ENCODE results near the gene KCTD21.

The KCTD21 gene

DNA sequence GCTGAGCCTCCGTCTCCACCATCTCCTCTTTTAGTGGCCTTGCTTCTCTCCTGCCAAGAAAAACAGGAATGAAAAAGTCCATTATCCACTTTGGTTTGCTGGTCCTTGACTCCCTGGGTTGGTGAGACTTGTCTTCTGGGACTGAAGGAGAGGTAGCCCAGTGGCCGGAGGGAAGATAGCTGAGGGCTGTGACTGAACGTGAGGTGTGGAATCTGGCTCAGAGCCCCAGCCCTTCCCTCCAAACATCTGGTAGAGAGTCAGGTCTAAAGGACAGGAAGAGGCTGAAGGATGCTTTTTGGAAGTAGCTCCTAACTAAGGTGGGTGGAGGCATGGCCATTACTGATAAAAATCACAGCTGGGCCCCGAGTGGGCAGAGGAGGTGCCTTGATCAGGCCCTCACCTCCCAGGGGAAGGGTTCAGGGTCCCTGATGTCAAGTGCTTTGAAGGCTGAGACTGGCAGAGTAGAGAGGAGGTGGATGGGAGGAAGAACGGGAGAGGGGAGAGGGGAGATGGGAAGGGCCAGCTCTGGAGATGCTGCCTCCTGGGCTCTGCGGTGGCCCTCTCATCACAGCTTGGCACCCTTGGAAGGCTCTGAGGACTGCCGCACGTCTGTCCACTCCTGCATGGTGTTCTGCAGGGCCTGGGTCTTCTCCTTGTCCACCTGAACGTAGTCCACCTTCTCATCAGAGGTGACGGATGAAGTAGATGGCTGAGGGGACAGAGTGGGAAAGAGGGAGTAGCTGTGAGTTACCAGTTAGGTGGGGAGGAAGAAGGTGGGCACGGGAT is 30.5 kb upstream of the KCTD21 start:
- DNase-seq: no peak

DNA sequence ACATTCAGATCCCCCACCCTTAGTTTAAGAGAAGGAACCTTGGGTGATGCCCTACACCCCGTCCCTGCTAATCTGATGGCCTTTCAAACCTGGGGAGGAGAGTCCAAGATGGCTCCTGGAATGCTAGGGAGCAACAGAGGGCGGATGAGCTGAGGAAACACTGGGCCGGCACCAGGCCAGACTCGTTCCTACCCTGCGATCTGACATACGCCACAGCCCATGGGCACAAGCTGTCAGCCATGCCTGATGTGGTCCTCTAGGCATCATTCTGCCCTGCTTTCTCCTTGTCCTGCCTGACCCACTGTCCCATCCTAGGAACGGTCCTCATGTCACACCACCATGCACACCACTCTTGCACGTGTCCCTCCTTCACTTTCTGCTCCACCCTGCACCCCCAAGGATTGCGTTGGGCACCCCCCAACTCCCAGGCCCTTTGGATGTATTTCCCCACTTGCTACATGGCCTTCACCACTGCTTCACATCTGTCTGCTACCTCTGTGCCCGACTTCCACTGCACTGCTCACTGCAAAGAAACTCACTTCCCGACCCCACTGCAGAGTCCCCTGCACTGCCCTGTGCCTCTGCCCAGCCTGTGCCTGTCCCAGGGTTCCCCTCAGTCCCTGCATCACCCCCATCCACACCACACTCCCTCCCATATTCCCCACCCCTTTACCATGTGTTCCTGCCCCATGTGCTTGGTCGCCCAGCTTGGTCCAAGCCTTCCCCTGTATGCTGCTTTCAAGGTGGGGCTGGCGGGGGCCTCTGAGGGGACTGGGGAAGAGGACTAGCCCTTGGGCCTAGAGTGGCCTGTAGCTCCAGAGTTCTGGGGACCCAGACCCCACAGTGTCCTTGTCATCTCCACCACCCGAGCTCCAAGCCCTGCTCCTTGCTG is 29.5 kb upstream of the KCTD21 start:
- DNase-seq: no peak

DNA sequence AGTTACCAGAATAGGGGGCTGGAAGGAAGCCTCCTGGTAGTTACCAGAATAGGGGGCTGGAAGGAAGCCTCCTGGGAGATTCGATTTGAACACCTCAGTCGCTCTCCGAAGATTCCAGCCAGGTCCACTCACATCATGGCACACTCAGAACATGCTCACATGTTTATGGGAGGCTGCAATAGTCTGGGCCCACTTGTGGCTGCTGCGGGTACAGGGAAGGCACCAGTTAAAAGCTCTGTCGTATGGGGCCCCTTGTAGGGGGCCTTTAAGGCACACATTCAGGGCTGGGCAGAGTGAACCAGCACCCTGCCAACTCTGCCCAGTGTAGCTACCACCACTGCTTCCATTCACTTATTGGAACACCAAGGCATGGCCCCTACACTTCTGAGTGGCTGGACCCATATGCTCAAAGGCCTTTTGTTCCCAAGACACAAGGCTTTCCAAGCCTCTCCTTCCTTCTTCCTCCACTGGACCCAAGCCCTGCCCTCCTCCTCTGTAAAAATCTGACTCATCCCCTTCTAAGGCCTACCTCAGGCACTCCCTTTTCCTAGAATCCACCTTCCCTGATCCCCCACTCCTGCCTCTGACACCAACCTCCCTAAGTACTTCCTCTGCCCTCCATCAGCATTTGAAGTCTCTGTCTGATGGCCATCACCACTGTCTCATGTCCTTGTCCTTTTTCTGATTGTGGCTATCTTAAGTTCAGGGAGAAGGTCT is 28.3 kb upstream of the KCTD21 start:
- no peak for DNase-seq

DNA sequence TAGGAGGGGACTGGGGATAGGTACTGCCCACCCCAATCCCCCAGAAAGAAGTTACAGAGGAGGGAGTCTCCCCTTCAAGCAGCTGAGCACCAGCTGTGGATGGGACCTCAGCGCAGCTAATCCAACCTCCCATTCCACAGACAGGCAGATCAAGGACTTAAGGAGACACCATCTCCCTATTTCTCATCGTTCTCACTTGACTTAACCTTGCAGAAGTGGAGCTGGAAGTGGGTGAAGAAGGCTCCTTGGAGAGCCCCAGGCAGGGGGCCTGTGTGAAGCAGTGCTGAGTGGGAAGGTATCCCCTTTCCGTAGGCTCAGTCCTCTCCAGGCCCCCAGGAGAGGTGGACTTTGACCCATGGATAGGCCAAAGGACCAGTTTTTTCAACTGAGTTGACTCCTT is 27.6 kb upstream of the KCTD21 start:
- DNase-seq: no peak

DNA sequence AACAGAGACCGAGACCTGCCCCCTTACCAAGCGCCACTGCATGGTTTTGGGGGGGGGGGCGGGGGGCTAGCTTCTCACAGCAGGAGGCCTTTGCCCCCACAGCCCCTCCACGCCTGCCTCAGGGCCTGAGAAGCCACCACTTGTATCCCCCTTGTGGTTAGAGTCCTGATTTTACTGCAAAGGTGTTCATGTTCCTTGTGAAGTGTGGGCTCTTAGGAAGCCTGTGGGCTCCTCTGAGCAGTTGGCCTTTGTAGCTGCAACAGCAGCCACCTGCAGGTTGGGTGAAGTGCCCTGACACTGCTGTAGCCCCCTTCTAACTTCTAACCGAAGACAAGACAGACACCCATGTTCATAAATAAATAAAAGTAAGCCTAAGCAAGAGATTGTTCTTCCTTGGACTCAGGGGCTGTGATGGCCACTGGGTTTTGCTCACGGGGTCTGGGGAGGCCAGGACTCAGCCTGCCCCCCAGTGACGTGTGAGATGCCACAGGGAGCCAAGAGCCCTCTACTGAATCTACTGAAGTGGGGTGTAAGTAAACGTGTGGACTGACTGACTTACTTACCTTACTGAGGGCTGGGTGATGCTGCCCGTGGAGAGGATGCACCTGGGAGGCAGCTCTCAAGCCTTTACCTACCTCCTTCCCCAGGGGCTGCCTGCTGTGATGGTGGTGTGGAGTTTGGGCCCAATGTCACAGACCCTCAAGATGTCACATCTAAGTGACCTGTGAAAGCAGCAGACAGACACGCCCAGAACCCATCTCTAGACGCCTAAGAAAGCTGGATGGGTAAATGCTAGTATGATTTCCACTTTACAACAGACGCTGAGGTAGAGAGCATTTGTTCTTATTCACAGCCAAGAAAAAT is 26.1 kb upstream of the KCTD21 start:
- DNase-seq: no peak

DNA sequence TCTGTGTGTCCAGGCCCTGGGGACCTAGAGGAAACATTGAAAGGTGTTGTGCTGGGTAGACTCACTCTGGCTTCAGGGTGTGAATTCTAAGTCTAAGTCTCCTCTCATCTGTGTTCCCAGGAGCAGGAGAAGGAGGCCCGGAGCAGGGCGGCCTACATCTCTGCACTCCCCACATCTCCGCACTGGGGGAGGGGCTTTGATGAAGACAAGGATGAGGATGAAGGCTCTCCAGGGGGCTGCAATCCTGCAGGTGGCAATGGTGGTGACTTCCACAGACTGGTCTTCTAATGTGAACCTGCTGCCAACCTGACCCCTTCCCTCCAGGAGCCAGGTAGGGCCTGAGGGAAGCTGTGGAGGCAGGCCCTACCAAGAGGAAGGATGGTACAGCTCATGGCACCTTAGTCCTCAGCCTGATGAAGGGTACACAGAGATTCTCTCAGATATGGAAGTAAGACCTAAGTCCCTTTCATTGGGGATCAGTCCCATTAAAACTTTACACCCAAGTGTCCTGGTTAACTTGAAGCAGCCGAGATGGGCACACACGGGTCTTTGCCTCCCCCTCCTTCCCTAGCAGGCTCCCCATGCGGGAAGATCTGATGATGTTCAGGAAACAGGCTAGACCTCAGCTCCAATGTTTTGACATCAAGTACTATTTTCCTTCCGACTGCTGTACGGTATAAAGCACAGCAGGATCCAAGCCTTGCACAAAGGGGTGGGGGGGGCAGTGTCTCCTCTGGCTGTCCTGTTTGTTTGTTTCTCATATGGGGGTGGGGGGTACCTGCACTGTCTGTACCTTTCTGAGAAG is 25.3 kb upstream of the KCTD21 start:
- no peak for DNase-seq

DNA sequence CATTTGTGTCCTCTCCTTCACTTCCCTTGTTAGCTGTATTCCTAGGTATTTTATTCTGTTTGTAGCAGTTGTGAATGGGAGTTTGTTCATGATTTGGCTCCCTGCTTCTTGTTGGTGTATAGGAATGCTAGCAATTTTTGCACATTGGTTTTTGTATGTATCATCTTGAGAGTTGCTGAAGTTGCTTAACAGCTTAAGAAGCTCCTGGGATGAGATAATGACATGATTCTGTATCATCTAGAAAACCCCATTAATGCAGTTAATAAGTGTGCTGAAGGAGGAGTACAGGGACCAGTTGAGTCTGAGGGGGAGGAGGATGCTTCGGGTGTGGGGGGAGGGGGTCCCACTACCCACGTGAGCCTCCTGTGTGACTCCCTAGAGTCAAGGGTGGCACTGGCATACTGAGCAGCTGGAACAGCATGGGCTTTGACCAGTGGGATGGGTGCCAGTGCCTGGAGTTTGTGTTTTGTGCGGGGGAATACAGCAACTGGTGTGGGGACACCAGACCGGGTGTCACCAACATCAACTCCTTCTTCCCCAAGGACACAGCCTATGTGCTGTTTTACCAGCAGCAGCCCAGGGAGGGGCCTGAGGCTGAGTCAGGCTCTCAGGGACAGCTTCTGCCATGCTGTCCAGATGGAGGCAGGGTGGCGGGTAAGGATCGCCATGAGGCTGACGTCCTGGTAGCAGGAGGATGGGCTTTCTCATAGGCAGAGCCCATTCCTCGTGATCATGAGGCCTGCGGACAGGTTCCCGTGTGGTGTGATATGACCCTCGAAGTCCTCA is 24.4 kb upstream of the KCTD21 start:
- DNase-seq: no peak

DNA sequence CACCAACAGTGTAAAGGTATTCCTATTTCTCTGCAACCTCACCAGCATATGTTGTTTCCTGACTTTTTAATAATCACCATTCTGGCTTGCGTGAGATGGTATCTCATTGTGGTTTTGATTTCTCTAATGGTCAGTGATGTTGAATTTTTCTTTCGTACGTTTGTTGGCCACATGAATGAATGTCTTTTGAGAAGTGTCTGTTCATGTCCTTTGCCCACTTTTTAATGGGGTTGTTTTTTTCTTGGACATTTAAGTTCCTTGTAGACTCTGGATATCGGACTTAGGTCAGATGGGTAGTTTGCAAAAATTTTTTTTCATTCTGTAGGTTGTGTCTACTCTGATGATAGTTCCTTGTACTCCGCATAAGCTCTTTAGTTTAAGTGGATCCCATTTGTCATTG is 23.1 kb upstream of the KCTD21 start:
- no peak for DNase-seq

DNA sequence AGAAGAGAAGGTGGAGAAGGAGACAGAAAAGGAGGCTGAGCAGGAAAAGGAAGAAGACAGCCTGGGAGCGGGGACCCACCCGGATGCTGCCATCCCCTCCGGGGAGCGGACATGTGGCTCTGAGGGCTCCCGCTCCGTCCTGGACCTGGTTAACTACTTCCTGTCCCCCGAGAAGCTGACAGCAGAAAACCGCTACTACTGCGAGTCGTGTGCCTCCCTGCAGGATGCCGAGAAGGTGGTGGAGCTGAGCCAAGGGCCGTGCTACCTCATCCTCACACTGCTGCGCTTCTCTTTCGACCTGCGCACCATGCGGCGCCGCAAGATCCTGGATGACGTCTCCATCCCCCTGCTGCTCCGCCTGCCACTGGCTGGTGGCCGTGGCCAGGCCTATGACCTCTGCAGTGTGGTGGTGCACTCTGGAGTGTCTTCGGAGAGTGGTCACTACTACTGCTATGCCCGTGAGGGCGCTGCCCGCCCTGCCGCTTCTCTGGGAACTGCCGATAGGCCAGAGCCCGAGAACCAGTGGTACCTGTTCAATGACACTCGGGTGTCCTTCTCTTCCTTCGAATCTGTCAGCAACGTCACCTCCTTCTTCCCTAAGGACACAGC is 21.7 kb upstream of the KCTD21 start:
- DNase-seq: no peak

DNA sequence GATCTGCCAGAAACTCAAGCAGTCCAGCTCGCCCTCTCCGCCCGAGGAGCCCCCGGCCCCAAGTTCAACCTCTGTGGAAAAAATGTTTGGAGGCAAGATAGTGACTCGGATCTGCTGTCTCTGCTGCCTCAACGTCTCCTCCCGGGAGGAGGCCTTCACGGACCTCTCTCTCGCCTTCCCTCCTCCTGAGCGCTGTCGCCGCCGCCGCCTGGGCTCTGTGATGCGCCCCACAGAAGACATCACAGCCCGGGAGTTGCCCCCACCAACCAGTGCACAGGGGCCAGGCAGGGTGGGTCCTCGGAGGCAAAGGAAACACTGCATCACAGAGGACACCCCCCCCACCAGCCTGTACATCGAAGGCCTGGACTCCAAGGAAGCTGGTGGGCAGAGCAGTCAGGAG is 21.1 kb upstream of the KCTD21 start:
- no peak for DNase-seq

DNA sequence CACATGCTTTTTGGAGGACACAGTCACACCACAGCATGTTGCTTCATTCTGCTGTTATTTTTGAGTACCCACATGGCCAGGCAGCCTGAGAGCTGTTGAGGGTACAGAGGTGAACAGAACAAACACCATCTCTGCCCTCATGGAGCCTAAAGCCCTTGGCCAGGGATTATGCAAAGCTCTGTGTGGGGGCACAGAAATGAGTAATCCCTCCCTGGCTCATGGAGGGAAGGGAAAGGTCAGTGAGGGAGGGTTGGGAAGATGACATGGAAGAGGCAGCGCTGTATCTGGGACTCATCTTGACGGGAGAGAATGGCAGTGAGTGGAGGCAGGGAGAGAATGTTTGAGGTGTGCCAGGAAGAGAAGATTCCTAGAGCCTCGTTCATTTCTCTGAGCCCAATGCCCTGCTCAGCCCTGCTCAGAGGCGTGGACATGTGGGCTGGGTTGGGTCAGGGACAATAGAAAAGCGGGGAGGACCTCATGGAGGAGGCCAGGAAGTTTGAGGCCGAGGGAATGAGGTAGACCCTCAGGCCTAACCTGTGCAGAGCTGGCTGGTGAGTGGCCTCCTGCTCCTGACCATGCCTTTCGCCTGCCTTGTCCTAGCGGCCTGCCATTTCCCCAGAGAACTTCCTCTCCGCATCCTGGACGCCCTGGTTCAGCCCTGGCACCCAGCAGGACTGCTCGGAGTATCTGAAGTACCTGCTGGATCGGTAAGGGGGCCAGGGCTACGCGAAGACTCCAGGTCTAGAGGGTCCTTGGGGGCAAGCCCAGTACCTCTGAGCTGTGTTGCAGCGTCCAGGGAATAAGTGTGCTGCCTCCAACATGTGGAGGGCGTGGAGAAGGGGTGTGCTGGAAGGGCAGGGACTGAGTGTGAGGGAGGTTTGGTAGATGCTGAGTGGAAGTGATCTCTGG is 20.1 kb upstream of the KCTD21 start:
- no peak for DNase-seq

DNA sequence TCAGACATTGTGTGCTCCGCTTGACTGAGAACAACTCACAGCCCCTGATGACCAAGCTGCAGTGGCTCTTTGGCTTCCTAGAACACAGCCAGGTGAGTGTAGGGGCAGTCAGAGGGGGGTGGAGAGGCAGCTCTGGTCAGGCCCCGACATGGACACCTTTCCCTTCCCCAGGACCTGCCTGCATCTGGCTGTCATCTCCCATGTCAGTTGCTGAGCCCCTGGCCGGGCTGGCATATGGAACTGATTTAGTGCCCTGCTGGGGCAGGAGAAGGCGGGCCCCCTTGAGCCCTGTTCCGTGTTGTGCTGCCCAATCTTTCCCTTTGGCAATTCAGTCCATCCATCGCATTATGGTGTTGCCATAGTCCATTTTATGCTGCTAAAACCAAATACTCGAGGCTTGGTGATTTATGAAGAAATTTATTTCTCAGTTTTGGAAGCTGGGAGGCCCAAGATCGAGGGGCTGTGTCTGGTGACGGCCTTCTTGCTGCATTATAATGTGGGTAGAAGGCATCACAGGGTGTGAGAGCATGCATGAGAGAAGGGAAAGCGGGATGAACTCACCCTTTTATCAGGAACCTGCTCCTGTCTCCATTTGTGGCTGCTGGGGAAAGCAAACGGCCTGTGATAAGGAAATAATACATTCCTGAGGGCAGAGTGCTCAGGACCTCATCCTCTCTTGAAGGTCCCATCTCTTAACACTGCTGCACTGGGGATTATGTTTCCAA is 19.3 kb upstream of the KCTD21 start:
- DNase-seq: no peak

DNA sequence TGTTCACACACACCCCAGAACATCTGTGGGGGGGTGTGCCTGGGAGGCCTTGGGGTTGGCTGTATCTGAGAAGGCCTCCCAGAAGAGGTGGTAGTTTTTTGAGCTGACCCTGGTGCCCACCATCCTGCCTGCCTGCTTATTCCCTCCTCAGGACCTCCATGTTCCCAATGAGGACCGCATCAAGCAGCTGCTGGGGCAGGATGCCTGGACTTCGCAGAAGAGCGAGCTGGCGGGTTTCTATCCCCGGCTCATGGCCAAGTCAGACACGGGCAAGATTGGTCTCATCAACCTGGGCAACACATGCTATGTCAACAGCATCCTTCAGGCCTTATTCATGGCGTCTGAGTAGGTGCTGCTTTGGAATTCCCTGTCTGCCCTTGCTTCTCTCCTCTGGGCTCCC is 17.3 kb upstream of the KCTD21 start:
- no peak for DNase-seq

DNA sequence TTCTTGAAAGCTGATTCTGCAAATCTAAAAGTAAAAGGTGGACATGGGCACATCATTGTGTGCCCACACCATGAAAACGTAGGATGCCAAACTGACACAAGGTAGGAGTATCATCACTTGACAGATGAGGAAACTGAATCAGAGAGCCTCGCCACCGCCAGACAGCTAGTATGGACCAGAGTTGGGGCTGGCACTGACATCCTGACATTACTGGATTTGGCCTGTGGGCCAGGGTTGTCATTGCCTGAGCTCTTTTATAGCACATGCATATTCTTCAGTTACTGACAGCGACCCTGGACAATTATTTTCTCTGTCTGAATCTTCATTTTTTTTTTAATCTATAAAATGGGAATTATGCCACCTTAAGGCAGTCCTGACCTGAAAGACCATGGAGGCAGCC is 16.8 kb upstream of the KCTD21 start:
- no peak for DNase-seq

DNA sequence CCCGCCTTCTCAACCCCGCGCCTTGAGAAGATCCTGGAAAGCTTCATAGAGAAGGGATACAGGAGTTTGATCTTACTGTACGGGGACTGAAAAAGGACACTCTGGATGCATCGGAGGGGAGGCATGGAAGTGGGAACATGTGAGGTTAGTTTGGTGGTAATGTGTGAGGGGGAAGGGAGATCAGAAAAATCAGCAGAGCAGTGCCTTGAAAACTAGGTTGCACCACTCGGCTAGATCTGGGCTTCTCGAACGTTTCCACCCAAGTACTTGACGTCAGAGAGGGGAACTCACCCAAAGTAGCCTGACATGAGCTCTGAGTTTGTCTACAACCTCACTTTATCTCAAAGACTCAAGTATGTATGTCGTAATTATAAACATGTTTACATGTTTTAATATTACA is 14.8 kb upstream of the KCTD21 start:
- DNase-seq: no peak

DNA sequence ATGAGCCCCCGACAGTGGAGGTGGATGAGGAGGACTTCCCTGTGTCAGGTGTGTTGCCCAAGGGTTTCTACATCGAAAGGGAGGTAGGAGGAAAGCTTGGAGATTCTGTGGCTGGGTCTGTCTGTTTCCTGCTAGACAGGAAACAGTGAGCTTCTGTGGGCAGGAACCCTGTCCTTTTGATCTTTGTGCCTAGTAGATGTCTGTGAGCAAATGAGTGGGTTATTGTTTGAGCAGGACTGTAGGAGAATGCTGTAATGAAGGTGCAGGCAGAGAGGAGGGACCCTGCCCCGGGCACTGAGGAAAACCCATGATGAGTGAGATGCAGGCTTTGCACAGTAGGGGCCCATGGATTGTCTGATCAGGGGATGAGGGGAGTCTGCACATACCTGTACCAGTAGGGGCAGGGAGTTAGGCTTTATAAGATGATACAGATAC is 14.3 kb upstream of the KCTD21 start:
- DNase-seq: peak; percentile 21

DNA sequence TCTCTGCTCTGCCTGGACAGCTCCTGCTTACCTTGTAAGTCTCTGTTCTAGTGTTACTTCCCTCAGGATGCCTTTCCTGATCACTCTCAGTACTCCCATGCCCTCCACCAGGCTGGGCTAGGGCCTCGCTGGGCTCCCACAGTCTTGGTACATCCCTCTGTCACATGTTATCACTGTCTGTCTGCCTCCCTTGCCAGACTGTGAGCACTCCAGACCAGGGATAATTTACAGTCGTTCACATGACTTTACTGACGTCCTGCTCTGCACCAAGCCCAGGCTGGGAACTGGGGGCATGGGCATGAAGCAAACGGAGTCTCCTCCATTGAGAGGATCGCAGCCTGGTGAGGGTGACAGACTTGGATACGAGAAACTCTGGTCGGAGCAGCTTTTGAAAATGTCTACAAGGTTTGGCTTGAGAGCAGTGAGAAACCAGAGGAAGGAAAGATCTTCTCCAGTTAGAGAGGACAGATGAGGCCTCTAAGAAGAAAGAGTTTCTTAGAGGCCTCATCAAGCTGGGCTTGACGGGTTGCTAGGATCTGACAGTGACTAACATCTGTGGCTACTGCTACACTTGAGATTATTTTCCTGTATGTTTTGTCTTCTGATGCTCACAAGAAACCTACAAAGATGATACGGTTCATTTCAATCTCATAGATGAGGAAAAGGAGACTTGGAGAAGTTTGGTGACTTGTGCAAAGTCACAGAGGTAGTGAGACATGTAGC is 12.8 kb upstream of the KCTD21 start:
- DNase-seq: no peak

DNA sequence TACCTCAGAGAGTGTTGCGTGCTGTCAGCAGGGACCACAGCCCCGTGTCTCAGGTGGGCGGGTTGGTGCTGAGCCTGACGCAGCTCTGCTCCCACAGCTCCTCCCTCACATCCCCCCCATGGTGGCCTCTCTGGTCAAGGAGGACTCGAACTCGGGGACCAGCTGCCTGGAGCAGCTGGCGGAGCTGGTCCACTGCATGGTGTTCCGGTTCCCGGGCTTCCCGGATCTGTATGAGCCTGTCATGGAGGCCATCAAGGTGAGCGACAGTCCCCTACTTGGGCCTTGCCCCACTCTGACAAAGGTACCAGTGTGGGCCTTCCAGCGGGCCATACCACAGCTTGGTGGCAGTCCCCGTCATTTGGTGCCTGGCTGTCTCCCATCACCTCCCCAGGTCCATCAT is 12.1 kb upstream of the KCTD21 start:
- DNase-seq: no peak
